Measurements from ENCODE around the gene GNAS-AS1. TPM values are rescaled to one million over a fixed set of nuclear protein-coding genes. Genes with fewer than 3 reads are reported as not detected.

GNAS-AS1 gene
- total and polyA plus RNA-seq, 11 donors = 0.17 to 0.91 (median 0.29) TPM; not detected in 2

GRCh38 chr20:58787211-58788005 is 63.3 kb downstream of the GNAS-AS1 start:
- DNase-seq = no peak
- Histone ChIP-seq H3K27me3 (peaks cover 0 to 64% (median 3%) of the 10 kb centered on the region in 9 donors), H3K9me3 (no peaks in the 10 kb centered on the region), H3K27ac (no peak overlapping the region), H3K4me3 (no peak overlapping the region), H3K36me3 (no peaks in the 10 kb centered on the region), H3K4me1 (peaks cover 0 to 6% (median 0%) of the 10 kb centered on the region in 12 donors)
- no peak for ATAC-seq
- TF ChIP-seq POLR2A (IDR thresholded peaks at IDR 0.05) (no peak), CTCF (IDR thresholded peaks at IDR 0.05) (no peak)
- intact Hi-C loops (cut with DNase I) = no loop called here
- 78 to 88% (median 82%) methylated on average over 23 to 25 of the region's 25 CpGs for WGBS, 4 donors

GRCh38 chr20:58784321-58785074 is 66.2 kb downstream of the GNAS-AS1 start:
- no peak overlapping the region for H3K4me3 ChIP-seq
- no peak overlapping the region for H3K27ac ChIP-seq
- DNase-seq (no peak), ATAC-seq (no peak)
- 65 to 71% (median 68%) methylated on average over 10 to 15 of the region's 15 CpGs for WGBS, 4 donors
- no peaks in the 10 kb centered on the region for H3K36me3 ChIP-seq
- intact Hi-C loops (cut with DNase I) = no loop called here
- H3K4me1 ChIP-seq = peaks cover 0 to 6% (median 0%) of the 10 kb centered on the region in 12 donors
- H3K9me3 ChIP-seq = no peaks in the 10 kb centered on the region
- TF ChIP-seq POLR2A (IDR thresholded peaks at IDR 0.05) (no peak), CTCF (IDR thresholded peaks at IDR 0.05) (no peak)
- H3K27me3 ChIP-seq = peaks cover 0 to 56% (median 0%) of the 10 kb centered on the region in 9 donors

GRCh38 chr20:58783511-58784011 is 67.1 kb downstream of the GNAS-AS1 start:
- H3K27me3 ChIP-seq = peaks cover 0 to 50% (median 0%) of the 10 kb centered on the region in 9 donors
- DNase-seq = no peak
- H3K4me3 ChIP-seq = no peak overlapping the region
- H3K9me3 ChIP-seq = no peaks in the 10 kb centered on the region
- peak in 1 of 4 donors; percentile 40 for ATAC-seq
- TF ChIP-seq CTCF (IDR thresholded peaks at IDR 0.05) (no peak), POLR2A (IDR thresholded peaks at IDR 0.05) (no peak)
- peaks cover 0 to 6% (median 0%) of the 10 kb centered on the region in 12 donors for H3K4me1 ChIP-seq
- no peak overlapping the region for H3K27ac ChIP-seq
- H3K36me3 ChIP-seq = no peaks in the 10 kb centered on the region
- intact Hi-C loops (cut with DNase I) = no loop called here
- 63 to 81% (median 67%) methylated on average over 12 of the region's 12 CpGs for WGBS, 4 donors

- no peaks in the 10 kb centered on the region for H3K36me3 ChIP-seq
- H3K9me3 ChIP-seq = no peaks in the 10 kb centered on the region
- DNase-seq = no peak
- intact Hi-C loops (cut with DNase I) = no loop called here
- H3K4me1 ChIP-seq = peaks cover 0 to 6% (median 0%) of the 10 kb centered on the region in 12 donors
- H3K27me3 ChIP-seq = peaks cover 0 to 57% (median 4%) of the 10 kb centered on the region in 9 donors
- WGBS, 4 donors = 48 to 67% (median 65%) methylated on average over 4 of the region's 4 CpGs
- H3K27ac ChIP-seq = no peak overlapping the region
- TF ChIP-seq POLR2A (IDR thresholded peaks at IDR 0.05) (no peak), CTCF (IDR thresholded peaks at IDR 0.05) (no peak)
- no peak overlapping the region for H3K4me3 ChIP-seq
- no peak for ATAC-seq
Observed at GRCh38 chr20:58781138-58781537, 69.6 kb downstream of the GNAS-AS1 start.

Data from heart left ventricle (tissue), 16 donors.